B cell (primary cell): ENCODE data around the gene NDUFA6.

Experiments used
- CTCF ChIP-seq: fragments of 200-600 bp; IDR thresholded peaks from one replicate; pipeline ENCODE4 v1.8.0; 2022; ENCODE audit warnings: antibody characterized with exemption, mild to moderate bottlenecking
- EZH2 ChIP-seq: IDR thresholded peaks from 2 replicates; pipeline ENCODE4 v1.6.1; 2012; ENCODE audit warnings: borderline replicate concordance, low read depth, mild to moderate bottlenecking, moderate library complexity, low read length; ENCODE audit not compliant: insufficient read depth, poor library complexity, severe bottlenecking

GRCh38 chr22:42070517-42071422 is 19.8 kb downstream of the NDUFA6 start, which contains the start of gene NAGA:
- TF ChIP-seq EZH2 (no peak), CTCF (no peak)
